WERI-Rb-1 (cell line): ENCODE results near the gene NSUN3.
"Not testable (repeated sequence)": the region's sequence is repeated elsewhere in the genome, so short reads cannot be mapped to it uniquely, and the experiment has no call there.

Experiments used
- DNase-seq: peaks from one replicate; pipeline ENCODE4 v3.0.0-alpha.2; 2020
- H3K27ac ChIP-seq: fragments of 250-450 bp; sonication (Bioruptor Pico); 2 replicates; pipeline ENCODE4 v1.5.1; 2020; ENCODE audit warnings: mild to moderate bottlenecking, moderate library complexity
- H3K27me3 ChIP-seq: fragments of 250-450 bp; sonication (Bioruptor Pico); 2 replicates; pipeline ENCODE4 v1.5.1; 2021; ENCODE audit warnings: mild to moderate bottlenecking, low read depth, moderate library complexity; ENCODE audit not compliant: insufficient read depth, severe bottlenecking
- H3K36me3 ChIP-seq: fragments of 250-450 bp; sonication (Bioruptor Pico); 2 replicates; pipeline ENCODE4 v1.5.1; 2020; ENCODE audit warnings: mild to moderate bottlenecking, moderate library complexity
- H3K4me3 ChIP-seq: 2 replicates; pipeline ENCODE4 v1.5.1; 2011; ENCODE audit warnings: low read depth, mild to moderate bottlenecking, control low read depth, low read length
- H3K9me3 ChIP-seq: fragments of 250-450 bp; sonication (Bioruptor Pico); 2 replicates; pipeline ENCODE4 v1.5.1; 2021; ENCODE audit warnings: mild to moderate bottlenecking, moderate library complexity; ENCODE audit not compliant: severe bottlenecking
- CTCF ChIP-seq: IDR thresholded peaks from 2 replicates; pipeline ENCODE4 v1.5.1; 2011; ENCODE audit warnings: low read depth, mild to moderate bottlenecking, control low read depth, inconsistent platforms, low read length

The NSUN3 gene

GRCh38 chr3:94076055-94076454 is 13.2 kb downstream of the NSUN3 start:
- TF ChIP-seq CTCF = no peak
- DNase-seq = no peak
- no peaks in the 10 kb centered on the region for H3K36me3 ChIP-seq

GRCh38 chr3:94080552-94080951 is 17.7 kb downstream of the NSUN3 start:
- not testable (repeated sequence) for H3K4me3 ChIP-seq, H3K9me3 ChIP-seq, DNase-seq, H3K36me3 ChIP-seq, H3K27me3 ChIP-seq, H3K27ac ChIP-seq

More at GRCh38 chr3:94076055-94076454, 13.2 kb downstream of the NSUN3 start:
- no peaks in the 10 kb centered on the region for H3K9me3 ChIP-seq
- no peak overlapping the region for H3K27ac ChIP-seq
- no peak overlapping the region for H3K4me3 ChIP-seq
- H3K27me3 ChIP-seq = no peaks in the 10 kb centered on the region

GRCh38 chr3:94081884-94082283 is 19.0 kb downstream of the NSUN3 start:
- Histone ChIP-seq H3K27me3 (no peaks in the 10 kb centered on the region), H3K9me3 (no peaks in the 10 kb centered on the region), H3K36me3 (no peaks in the 10 kb centered on the region), H3K4me3 (no peak overlapping the region), H3K27ac (no peak overlapping the region)
- no peak for DNase-seq
- no peak for TF ChIP-seq CTCF

GRCh38 chr3:94082391-94082937 is 19.6 kb downstream of the NSUN3 start:
- H3K9me3 ChIP-seq = no peaks in the 10 kb centered on the region
- TF ChIP-seq CTCF = no peak
- H3K36me3 ChIP-seq = no peaks in the 10 kb centered on the region
- H3K27ac ChIP-seq = no peak overlapping the region
- no peak overlapping the region for H3K4me3 ChIP-seq
- DNase-seq = no peak
- no peaks in the 10 kb centered on the region for H3K27me3 ChIP-seq

GRCh38 chr3:94083261-94083660 is 20.4 kb downstream of the NSUN3 start:
- H3K36me3 ChIP-seq = no peaks in the 10 kb centered on the region
- no peak for DNase-seq
- H3K4me3 ChIP-seq = no peak overlapping the region
- TF ChIP-seq CTCF = no peak
- H3K27ac ChIP-seq = no peak overlapping the region
- H3K9me3 ChIP-seq = no peaks in the 10 kb centered on the region
- no peaks in the 10 kb centered on the region for H3K27me3 ChIP-seq

GRCh38 chr3:94089126-94089525 is 26.3 kb downstream of the NSUN3 start:
- no peak for TF ChIP-seq CTCF
- Histone ChIP-seq H3K4me3 (no peak overlapping the region), H3K9me3 (no peaks in the 10 kb centered on the region), H3K36me3 (no peaks in the 10 kb centered on the region), H3K27me3 (no peaks in the 10 kb centered on the region), H3K27ac (no peak overlapping the region)
- DNase-seq = no peak
